HCT116 (cell line): ENCODE results near the gene ZSWIM4. TPM values are rescaled to one million over a fixed set of nuclear protein-coding genes. Genes with fewer than 3 reads are reported as not detected.

Experiments
- ATAC-seq: fragments of 200-7000 bp; cut with Tn5 transposase; 2 replicates; pipeline ENCODE4 v1.9.1; 2020; ENCODE audit warnings: mild to moderate bottlenecking, moderate library complexity
- BruUV-seq: library from RNA; stranded (reverse); fragments of 400-500 nt; replicated peaks from 2 replicates; lab custom pipeline; 2021; lab: Mats Ljungman, UMichigan
- CTCF ChIA-PET: fragments of 300-600 bp; sonication (Branson Sonifier 250); formaldehyde crosslinking; loops from one replicate; lab custom pipeline; 2021; ENCODE audit warnings: antibody characterized with exemption; lab: Charles Lee
- POLR2A ChIA-PET: fragments of 300-600, 350-600 bp; sonication (Branson Sonifier 250); formaldehyde crosslinking; loops from one replicate; lab custom pipeline; 2021; ENCODE audit warnings: antibody characterized with exemption; lab: Charles Lee
- RAD21 ChIA-PET, 2 experiments: fragments of 300-600 bp; sonication (Branson Sonifier 250); formaldehyde crosslinking; loops; one replicate each; lab custom pipeline; 2023; ENCODE audit warnings: low total read pairs in 2 of 2; ENCODE audit not compliant: uncharacterized antibody in 2 of 2, unreplicated experiment in 2 of 2, low non-redundant PET in 1 of 2; lab: Charles Lee
- DNase-seq: peaks from one replicate; pipeline ENCODE4 v3.0.0-alpha.2; 2010; ENCODE audit warnings: low read depth, low spot score
- H2AFZ ChIP-seq: fragments of 200-600 bp; shearing (Covaris generic), sonication (generic); 2 replicates; pipeline ENCODE4 v1.6.1; 2017; ENCODE audit warnings: low read depth, mixed run types, mixed read lengths, antibody characterized with exemption, low read length; ENCODE audit not compliant: poor library complexity, severe bottlenecking
- H3K27ac ChIP-seq: 2 replicates; pipeline ENCODE4 v1.5.1; 2012; ENCODE audit warnings: low read depth, low read length
- H3K27me3 ChIP-seq: fragments of 200-600 bp; sonication (generic); 2 replicates; pipeline ENCODE4 v1.6.1; 2016; ENCODE audit warnings: mixed run types, low read length, mixed read lengths; ENCODE audit not compliant: insufficient read depth
- H3K36me3 ChIP-seq, 2 experiments: fragments of 200-500 bp in 1 of 2; fragments of 200-600 bp in 1 of 2; sonication (Bioruptor generic) in 1 of 2; sonication (generic) in 1 of 2; 2 replicates each; pipeline versions ENCODE4 v1.5.1 to v1.6.1; 2014 to 2016; ENCODE audit warnings: low read length in 2 of 2, inconsistent platforms in 1 of 2, mixed read lengths in 1 of 2, mixed run types in 1 of 2; ENCODE audit not compliant: insufficient read depth in 2 of 2, control insufficient read depth in 1 of 2
- H3K4me1 ChIP-seq, 2 experiments: fragments of 200-600 bp in 1 of 2; sonication (generic) in 1 of 2; 2 replicates each; pipeline versions ENCODE4 v1.5.1 to v1.6.1; 2012 to 2017; ENCODE audit warnings: low read length in 2 of 2, inconsistent platforms in 1 of 2, mild to moderate bottlenecking in 1 of 2, mixed read lengths in 1 of 2, mixed run types in 1 of 2, moderate library complexity in 1 of 2; ENCODE audit not compliant: insufficient read depth in 2 of 2, control insufficient read depth in 1 of 2
- H3K4me2 ChIP-seq: fragments of 200-600 bp; sonication (generic); 2 replicates; pipeline ENCODE4 v1.6.1; 2017; ENCODE audit warnings: mixed run types, low read length, mixed read lengths
- H3K4me3 ChIP-seq, 2 experiments: fragments of 200-600 bp in 1 of 2; sonication (generic) in 1 of 2; replicated peaks in 1 of 2; 2 replicates each; pipeline ENCODE4 v1.5.1; 2011 to 2016; ENCODE audit warnings: low read length in 2 of 2, control low read depth in 1 of 2, low read depth in 1 of 2, mild to moderate bottlenecking in 1 of 2, mixed read lengths in 1 of 2, mixed run types in 1 of 2
- H3K79me2 ChIP-seq: fragments of 200-600 bp; sonication (generic); 2 replicates; pipeline ENCODE4 v1.6.1; 2017; ENCODE audit warnings: mild to moderate bottlenecking, mixed run types, low read length, moderate library complexity, mixed read lengths; ENCODE audit not compliant: insufficient read depth
- H3K9ac ChIP-seq: fragments of 200-600 bp; sonication (generic); 2 replicates; pipeline ENCODE4 v1.6.1; 2016; ENCODE audit warnings: low read length, mixed read lengths
- H3K9me2 ChIP-seq: fragments of 200-600 bp; sonication (generic), shearing (Covaris generic); 2 replicates; pipeline ENCODE4 v1.6.1; 2017; ENCODE audit warnings: mixed run types, mild to moderate bottlenecking, moderate library complexity; ENCODE audit not compliant: insufficient read depth
- H3K9me3 ChIP-seq, 2 experiments: fragments of 200-500 bp in 1 of 2; fragments of 200-600 bp in 1 of 2; sonication (Bioruptor generic) in 1 of 2; sonication (generic) in 1 of 2; 2 replicates each; pipeline ENCODE4 v1.6.1; 2014 to 2017; ENCODE audit warnings: low read length in 2 of 2, mixed read lengths in 2 of 2, inconsistent platforms in 1 of 2, low read depth in 1 of 2, mild to moderate bottlenecking in 1 of 2, mixed run types in 1 of 2, moderate library complexity in 1 of 2; ENCODE audit not compliant: control insufficient read depth in 1 of 2, insufficient read depth in 1 of 2
- H4K20me1 ChIP-seq: fragments of 200-600 bp; sonication (generic), shearing (Covaris generic); 2 replicates; pipeline ENCODE4 v1.6.1; 2017; ENCODE audit warnings: mixed run types, mild to moderate bottlenecking, moderate library complexity; ENCODE audit not compliant: insufficient read depth
- CBX3 ChIP-seq: IDR thresholded peaks from 2 replicates; pipeline ENCODE4 v1.6.1; 2012; ENCODE audit warnings: low read depth
- EGR1 ChIP-seq: IDR thresholded peaks from 2 replicates; pipeline ENCODE4 v1.6.1; 2012; ENCODE audit warnings: low read depth
- ELF1 ChIP-seq: IDR thresholded peaks from 2 replicates; pipeline ENCODE4 v1.6.1; 2012; ENCODE audit warnings: low read depth, borderline replicate concordance
- EZH2phosphoT487 ChIP-seq: fragments of 200-600 bp; IDR thresholded peaks from 2 replicates; pipeline ENCODE4 v1.6.1; 2018; ENCODE audit warnings: antibody characterized with exemption, borderline replicate concordance
- MAX ChIP-seq: IDR thresholded peaks from 2 replicates; pipeline ENCODE4 v1.6.1; 2012
- POLR2A ChIP-seq: IDR thresholded peaks from 2 replicates; pipeline ENCODE4 v1.7.0; 2011; ENCODE audit warnings: borderline replicate concordance; ENCODE audit not compliant: insufficient read depth, insufficient read length; ENCODE audit errors: extremely low read depth
- POLR2AphosphoS5 ChIP-seq: IDR thresholded peaks from 2 replicates; pipeline ENCODE4 v1.6.1; 2011; ENCODE audit warnings: mild to moderate bottlenecking, low read depth, low read length, moderate library complexity
- REST ChIP-seq: IDR thresholded peaks from 2 replicates; pipeline ENCODE4 v1.6.1; 2012; ENCODE audit warnings: low read depth
- SP1 ChIP-seq: IDR thresholded peaks from 2 replicates; pipeline ENCODE4 v1.6.1; 2012; ENCODE audit warnings: low read depth
- SRF ChIP-seq: IDR thresholded peaks from 2 replicates; pipeline ENCODE4 v1.6.1; 2012; ENCODE audit warnings: low read depth
- TCF7L2 ChIP-seq: IDR thresholded peaks from 2 replicates; pipeline ENCODE4 v1.7.0; 2011; ENCODE audit warnings: borderline replicate concordance, inconsistent platforms; ENCODE audit not compliant: insufficient read depth, insufficient read length; ENCODE audit errors: extremely low read depth
- ZBTB33 ChIP-seq: IDR thresholded peaks from 2 replicates; pipeline ENCODE4 v1.6.1; 2011; ENCODE audit warnings: mild to moderate bottlenecking, low read length, moderate library complexity; ENCODE audit not compliant: insufficient replicate concordance; ENCODE audit errors: extremely low read depth
- ZFX ChIP-seq: fragments of 450-650 bp; IDR thresholded peaks from 2 replicates; pipeline ENCODE4 v1.6.1; 2017
- intact Hi-C: fragments of 100-400 bp; cut with micrococcal nuclease; formaldehyde crosslinking; loops from 2 replicates; pipeline ENCODE4 v1.10.0; 2022
- total RNA-seq: library from RNA; stranded (reverse); gene quantifications from one replicate; pipeline ENCODE4 v1.2.1, GENCODE V29; 2021; ENCODE audit not compliant: unreplicated experiment

ZSWIM4 gene
- total RNA-seq, 1 experiment from 2014 or later: 9.8 TPM

- H3K9me2 ChIP-seq: no peaks in the 10 kb centered on the region
- H3K4me2 ChIP-seq: peak overlapping the region; percentile 91
- peaks cover 60 to 87% of the 10 kb centered on the region in 2 experiments for H3K4me1 ChIP-seq
- H3K9me3 ChIP-seq: no peaks in the 10 kb centered on the region
- no peak overlapping the region for H2AFZ ChIP-seq
- BruUV-seq: TSS peak; percentile 80
- no peak for DNase-seq
- no peak for TF ChIP-seq EGR1
- no peak for TF ChIP-seq POLR2AphosphoS5
- TF ChIP-seq TCF7L2: no peak
- TF ChIP-seq SRF: no peak
- no peak for TF ChIP-seq ELF1
- TF ChIP-seq POLR2A: no peak
- TF ChIP-seq, all 23 proteins: peak for 0
- ATAC-seq: no peak
- Histone ChIP-seq H3K27me3 (no peaks in the 10 kb centered on the region), H3K4me3 (peak overlapping the region; percentile 84 to 91), H3K9ac (peak overlapping the region; percentile 97), H3K79me2 (peaks cover 60% of the 10 kb centered on the region), H4K20me1 (peaks cover 12% of the 10 kb centered on the region; the same call in 1 of the 2 replicates), H3K27ac (peak overlapping the region; percentile 96), H3K36me3 (peaks cover 3 to 26% of the 10 kb centered on the region in 2 experiments; a peak in 2 of 4 replicates)
- ChIA-PET RAD21 (interaction anchor here in 1 of 2 experiments (0.9 kb wide), 1 partner anchor 13 kb away, joined by 4 read pairs; no protein-coding TSS in a partner anchor), POLR2A (interaction anchor here (1.5 to 4.6 kb wide), 4 partner anchors 10 to 20 kb away, joined by 7 to 64 read pairs (median 20); no protein-coding TSS in a partner anchor), CTCF (interaction anchor here (1.2 kb wide), 1 partner anchor 217 kb away, joined by 3 read pairs; no protein-coding TSS in a partner anchor)
- intact Hi-C loops: loop anchor here (5.0 kb wide), 1 partner anchor 45 kb away; the partner anchor contains the start of gene ZSWIM4
These were observed 46.7 kb downstream of the ZSWIM4 start for GRCh38 chr19:13841962-13842290.

- H3K9me3 ChIP-seq: no peaks in the 10 kb centered on the region
- no peaks in the 10 kb centered on the region for H3K9me2 ChIP-seq
- H3K9ac ChIP-seq: peak overlapping the region; percentile 97
- ATAC-seq (peak; percentile 11), DNase-seq (no peak)
- peaks cover 55 to 87% of the 10 kb centered on the region in 2 experiments for H3K4me1 ChIP-seq
- H2AFZ ChIP-seq: no peak overlapping the region
- intact Hi-C loops: loop anchor here (1.0 to 5.0 kb wide), 2 partner anchors 16 to 45 kb away; partner anchors contain the start of gene ZSWIM4
- H3K27ac ChIP-seq: peak overlapping the region; percentile 96
- peaks cover 55% of the 10 kb centered on the region for H3K79me2 ChIP-seq
- H3K36me3 ChIP-seq: peaks cover 3 to 22% of the 10 kb centered on the region in 2 experiments; a peak in 2 of 4 replicates
- H3K27me3 ChIP-seq: no peaks in the 10 kb centered on the region
- peaks cover 10% of the 10 kb centered on the region; the same call in 1 of the 2 replicates for H4K20me1 ChIP-seq
- ChIA-PET CTCF (no interaction called here), POLR2A (interaction anchor here (1.5 to 4.6 kb wide), 4 partner anchors 9 to 20 kb away, joined by 7 to 64 read pairs (median 20); no protein-coding TSS in a partner anchor), RAD21 (interaction anchor here in 1 of 2 experiments (0.9 kb wide), 1 partner anchor 12 kb away, joined by 4 read pairs; no protein-coding TSS in a partner anchor)
- no TSS peak for BruUV-seq
- peak overlapping the region; percentile 91 for H3K4me2 ChIP-seq
- peak overlapping the region; percentile 84 to 91 for H3K4me3 ChIP-seq
- TF ChIP-seq REST (no peak), CBX3 (no peak), SP1 (no peak), MAX (no peak), ZFX (peak; percentile 54), ZBTB33 (no peak), EZH2phosphoT487 (no peak)
These were observed 47.3 kb downstream of the ZSWIM4 start for GRCh38 chr19:13842291-13843103.
